Thoracic aorta (tissue), 2 donors: ENCODE measurements around the gene GAGE13. TPM values are rescaled to one million over a fixed set of nuclear protein-coding genes. Genes with fewer than 3 reads are reported as not detected.

Source experiments
- total RNA-seq, 2 donors: library from RNA; depleted of rRNA; stranded (reverse); fragments of >200 nt; gene quantifications; one replicate each; pipeline versions ENCODE4 v1.1.0 to v1.2.3, GENCODE V29; 2016

The GAGE13 gene
- total RNA-seq, 2 donors from 2014 or later, result not detected

Other genes with a start within 250 kb of the GAGE13 start
- 10 to 100 TPM; 22.2 to 23.3 TPM for gene GPKOW, start 207.8 kb upstream of the GAGE13 start, total RNA-seq
- 10 to 100 TPM in 1 of 2 donors, 1 to 10 TPM in 1; 3.5 to 16.8 TPM for gene MAGIX, start 168.8 kb upstream of the GAGE13 start, total RNA-seq
- gene PLP2, start 159.7 kb upstream of the GAGE13 start, total RNA-seq, result 100 to 1,000 TPM in 1 of 2 donors, 10 to 100 TPM in 1; 90.2 to 101 TPM
- gene PRICKLE3, start 145.2 kb upstream of the GAGE13 start, total RNA-seq, result 10 to 100 TPM; 21.4 to 46.7 TPM
- gene SYP, start 131.4 kb upstream of the GAGE13 start, total RNA-seq, result 1 to 10 TPM; 3.2 to 6.9 TPM
- gene CACNA1F, start 98.2 kb upstream of the GAGE13 start, total RNA-seq, result under 1 TPM in 1 of 2 donors, not detected in 1; 0.81 TPM
- 10 to 100 TPM; 22.3 to 23.2 TPM for gene CCDC22, start 96.1 kb upstream of the GAGE13 start, total RNA-seq
- gene FOXP3, start 66.9 kb upstream of the GAGE13 start, total RNA-seq, result not detected
- 10 to 100 TPM; 12.6 to 14.8 TPM for gene PPP1R3F, start 61.8 kb upstream of the GAGE13 start, total RNA-seq
- not detected for gene GAGE10, start 27.9 kb upstream of the GAGE13 start, total RNA-seq
- gene GAGE12J, start 9.5 kb upstream of the GAGE13 start, total RNA-seq, result not detected
- not detected for gene GAGE12C, start 200.6 kb downstream of the GAGE13 start, total RNA-seq
- not detected for gene GAGE12D, start 210.2 kb downstream of the GAGE13 start, total RNA-seq
- gene GAGE12E, start 219.7 kb downstream of the GAGE13 start, total RNA-seq, result not detected
- gene GAGE12F, start 229.3 kb downstream of the GAGE13 start, total RNA-seq, result not detected
- not detected for gene GAGE12G, start 238.8 kb downstream of the GAGE13 start, total RNA-seq
- not detected for gene GAGE12H, start 248.4 kb downstream of the GAGE13 start, total RNA-seq